ENCODE results near the gene ADAP1.

Gene ADAP1

DNA sequence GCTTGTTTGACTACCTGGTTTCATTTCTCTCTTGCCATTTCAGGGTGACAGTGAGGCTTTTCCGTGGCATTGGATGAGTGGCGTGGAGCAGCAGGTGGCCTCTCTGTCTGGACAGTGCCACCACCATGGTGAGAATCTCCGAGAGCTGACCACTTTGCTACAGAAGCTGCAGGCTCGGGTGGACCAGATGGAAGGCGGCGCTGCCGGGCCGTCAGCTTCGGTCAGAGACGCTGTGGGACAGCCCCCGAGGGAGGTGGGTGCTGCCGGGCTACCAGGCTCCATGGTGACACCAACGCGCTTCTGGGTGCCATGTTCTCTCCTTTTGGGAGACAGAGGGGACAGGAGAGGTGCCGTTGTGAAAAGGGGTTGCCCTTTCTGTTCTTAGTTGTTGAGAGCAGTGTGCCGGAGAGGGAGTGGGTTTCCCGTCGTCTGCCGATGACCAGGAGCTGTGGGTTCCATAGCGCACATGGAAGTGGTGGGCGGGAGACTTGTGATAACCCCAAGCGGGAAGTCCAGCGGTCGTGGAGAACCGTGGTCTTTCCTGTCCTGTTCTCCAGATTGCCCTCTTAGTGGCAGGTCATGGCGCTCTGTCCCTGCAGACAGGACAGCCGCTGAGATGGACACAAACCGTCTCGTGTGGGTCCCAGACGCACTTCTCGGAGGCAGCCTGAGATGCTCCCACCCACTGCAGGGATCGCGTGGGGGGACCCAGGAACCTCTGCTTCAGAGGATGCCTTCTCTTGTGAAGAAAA is 100.9 kb downstream of the ADAP1 start:
- ATAC-seq (replicated peaks; ENCODE audit: extremely low read depth, poor library complexity, severe bottlenecking) (no peak), DNase-seq (ENCODE audit: low spot score in 2 of 2) (no peak)
- no peaks in the 10 kb centered on the region for H3K27me3 Mint-ChIP-seq
- H3K36me3 Mint-ChIP-seq (ENCODE audit: insufficient read depth), result peaks cover 24% of the 10 kb centered on the region
- H3K4me1 Mint-ChIP-seq, result no peaks in the 10 kb centered on the region
- no peaks in the 10 kb centered on the region for H3K9me3 Mint-ChIP-seq
- H3K27ac Mint-ChIP-seq (ENCODE audit: low read depth), result no peak overlapping the region
- no peak overlapping the region for H3K4me3 Mint-ChIP-seq

DNA sequence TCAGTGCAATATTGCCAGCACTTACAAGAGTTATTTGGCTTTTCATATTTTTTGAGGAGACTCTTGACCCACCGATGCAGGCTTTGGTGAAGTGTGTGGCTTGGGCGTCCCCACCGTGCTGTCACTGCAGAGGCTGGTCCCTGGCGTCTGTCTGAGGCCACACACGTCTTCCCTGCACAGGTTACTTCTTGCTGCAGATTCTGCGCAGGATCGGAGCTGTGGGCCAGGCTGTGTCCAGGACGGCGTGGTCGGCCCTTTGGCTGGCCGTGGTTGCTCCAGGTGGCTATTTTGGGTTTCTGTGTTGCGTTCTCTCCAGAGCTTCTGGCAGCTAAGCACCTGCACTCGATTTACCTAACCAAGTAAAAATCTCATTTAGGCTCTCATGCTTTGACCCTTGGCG is 103.3 kb downstream of the ADAP1 start:
- DNase-seq (ENCODE audit: low spot score in 2 of 2) (no peak), ATAC-seq (replicated peaks; ENCODE audit: extremely low read depth, poor library complexity, severe bottlenecking) (no peak)
- Mint-ChIP-seq H3K4me3 (no peak overlapping the region), H3K36me3 (ENCODE audit: insufficient read depth) (peaks cover 18% of the 10 kb centered on the region), H3K9me3 (no peaks in the 10 kb centered on the region), H3K4me1 (no peaks in the 10 kb centered on the region), H3K27me3 (no peaks in the 10 kb centered on the region), H3K27ac (ENCODE audit: low read depth) (no peak overlapping the region)

- no peaks in the 10 kb centered on the region for H3K4me1 Mint-ChIP-seq
- no peak overlapping the region for H3K27ac Mint-ChIP-seq (ENCODE audit: low read depth)
- H3K27me3 Mint-ChIP-seq, result no peaks in the 10 kb centered on the region
- H3K36me3 Mint-ChIP-seq (ENCODE audit: insufficient read depth), result peaks cover 12% of the 10 kb centered on the region
- DNase-seq (ENCODE audit: low spot score in 2 of 2) (no peak), ATAC-seq (replicated peaks; ENCODE audit: extremely low read depth, poor library complexity, severe bottlenecking) (no peak)
- no peak overlapping the region for H3K4me3 Mint-ChIP-seq
- no peaks in the 10 kb centered on the region for H3K9me3 Mint-ChIP-seq
Observed at GRCh38 chr7:849781-850180, 104.7 kb downstream of the ADAP1 start.

- Mint-ChIP-seq H3K36me3 (ENCODE audit: insufficient read depth) (peaks cover 12% of the 10 kb centered on the region), H3K9me3 (no peaks in the 10 kb centered on the region), H3K4me3 (no peak overlapping the region), H3K27me3 (no peaks in the 10 kb centered on the region), H3K27ac (ENCODE audit: low read depth) (no peak overlapping the region), H3K4me1 (no peaks in the 10 kb centered on the region)
- ATAC-seq (replicated peaks; ENCODE audit: extremely low read depth, poor library complexity, severe bottlenecking) (no peak), DNase-seq (ENCODE audit: low spot score in 2 of 2) (no peak)
Observed at GRCh38 chr7:849145-849544, 105.3 kb downstream of the ADAP1 start.

Data from central memory CD8-positive, alpha-beta T cell (primary cell).